SK-N-SH treated with all-trans-retinoic acid at 6 μM for 48 hours (cell line): ENCODE data around the gene HHIPL1.

Experiments used
- ARNTL ChIP-seq: fragments of 450-650 bp; formaldehyde crosslinking; IDR thresholded peaks from 2 replicates; pipeline ENCODE4 v1.5.0; 2020; ENCODE audit warnings: low read depth, mild to moderate bottlenecking, moderate library complexity, borderline replicate concordance
- CREB5 ChIP-seq: fragments of 250-450 bp; sonication (Bioruptor Pico); IDR thresholded peaks from 2 replicates; pipeline ENCODE4 v1.5.1; 2020; ENCODE audit warnings: low read depth, mild to moderate bottlenecking, moderate library complexity
- GLIS3 ChIP-seq: fragments of 250-450 bp; sonication (Bioruptor Pico); IDR thresholded peaks from 2 replicates; pipeline ENCODE4 v1.5.0; 2020; ENCODE audit warnings: mild to moderate bottlenecking, moderate library complexity
- RARB ChIP-seq: fragments of 250-450 bp; sonication (Bioruptor Pico); IDR thresholded peaks from 2 replicates; pipeline ENCODE4 v1.8.0; 2021; ENCODE audit warnings: mild to moderate bottlenecking, moderate library complexity
- TOX ChIP-seq: fragments of 250-450 bp; sonication (Bioruptor Pico); IDR thresholded peaks from 2 replicates; pipeline ENCODE4 v1.8.0; 2021; ENCODE audit warnings: mild to moderate bottlenecking, moderate library complexity, borderline replicate concordance
- ZFP3 ChIP-seq: fragments of 250-450 bp; sonication (Bioruptor Pico); IDR thresholded peaks from 2 replicates; pipeline ENCODE4 v1.5.0; 2020; ENCODE audit warnings: mild to moderate bottlenecking, moderate library complexity
- ZNF565 ChIP-seq: fragments of 450-650 bp; formaldehyde crosslinking; conservative IDR thresholded peaks from 2 replicates; pipeline ENCODE4 v1.5.0; 2020; ENCODE audit warnings: low read depth, mild to moderate bottlenecking, moderate library complexity
- ZNF70 ChIP-seq: fragments of 450-650 bp; formaldehyde crosslinking; IDR thresholded peaks from 2 replicates; pipeline ENCODE4 v1.5.0; 2020; ENCODE audit warnings: mild to moderate bottlenecking, moderate library complexity
- ZNF8 ChIP-seq: fragments of 450-650 bp; formaldehyde crosslinking; IDR thresholded peaks from 2 replicates; pipeline ENCODE4 v1.5.0; 2020; ENCODE audit warnings: mild to moderate bottlenecking, moderate library complexity
- TF ChIP-seq, protein P1 (sequence below): fragments of 250-450 bp; sonication (Bioruptor Pico); IDR thresholded peaks from 2 replicates; pipeline ENCODE4 v1.8.0; 2020; ENCODE audit warnings: mild to moderate bottlenecking, moderate library complexity, borderline replicate concordance
- TF ChIP-seq, protein P2 (sequence below): fragments of 250-450 bp; sonication (Bioruptor Pico); IDR thresholded peaks from 2 replicates; pipeline ENCODE4 v1.5.1; 2021; ENCODE audit warnings: mild to moderate bottlenecking, moderate library complexity
- TF ChIP-seq, protein P3 (sequence below): fragments of 250-450 bp; sonication (Bioruptor Pico); IDR thresholded peaks from 2 replicates; pipeline ENCODE4 v1.5.0; 2020; ENCODE audit warnings: mild to moderate bottlenecking, moderate library complexity

GRCh38 chr14:99699861-99700260 is 54.9 kb downstream of the HHIPL1 start:
- no peak for TF ChIP-seq ARNTL
- TF ChIP-seq, protein P1, sequence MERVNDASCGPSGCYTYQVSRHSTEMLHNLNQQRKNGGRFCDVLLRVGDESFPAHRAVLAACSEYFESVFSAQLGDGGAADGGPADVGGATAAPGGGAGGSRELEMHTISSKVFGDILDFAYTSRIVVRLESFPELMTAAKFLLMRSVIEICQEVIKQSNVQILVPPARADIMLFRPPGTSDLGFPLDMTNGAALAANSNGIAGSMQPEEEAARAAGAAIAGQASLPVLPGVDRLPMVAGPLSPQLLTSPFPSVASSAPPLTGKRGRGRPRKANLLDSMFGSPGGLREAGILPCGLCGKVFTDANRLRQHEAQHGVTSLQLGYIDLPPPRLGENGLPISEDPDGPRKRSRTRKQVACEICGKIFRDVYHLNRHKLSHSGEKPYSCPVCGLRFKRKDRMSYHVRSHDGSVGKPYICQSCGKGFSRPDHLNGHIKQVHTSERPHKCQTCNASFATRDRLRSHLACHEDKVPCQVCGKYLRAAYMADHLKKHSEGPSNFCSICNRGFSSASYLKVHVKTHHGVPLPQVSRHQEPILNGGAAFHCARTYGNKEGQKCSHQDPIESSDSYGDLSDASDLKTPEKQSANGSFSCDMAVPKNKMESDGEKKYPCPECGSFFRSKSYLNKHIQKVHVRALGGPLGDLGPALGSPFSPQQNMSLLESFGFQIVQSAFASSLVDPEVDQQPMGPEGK (CRISPR knock-in tag) = no peak
- no peak for TF ChIP-seq TOX
- no peak for TF ChIP-seq GLIS3 (CRISPR knock-in tag)
- no peak for TF ChIP-seq ZFP3 (CRISPR knock-in tag)
- no peak for TF ChIP-seq CREB5
- no peak for TF ChIP-seq ZNF70
- TF ChIP-seq, protein P2, sequence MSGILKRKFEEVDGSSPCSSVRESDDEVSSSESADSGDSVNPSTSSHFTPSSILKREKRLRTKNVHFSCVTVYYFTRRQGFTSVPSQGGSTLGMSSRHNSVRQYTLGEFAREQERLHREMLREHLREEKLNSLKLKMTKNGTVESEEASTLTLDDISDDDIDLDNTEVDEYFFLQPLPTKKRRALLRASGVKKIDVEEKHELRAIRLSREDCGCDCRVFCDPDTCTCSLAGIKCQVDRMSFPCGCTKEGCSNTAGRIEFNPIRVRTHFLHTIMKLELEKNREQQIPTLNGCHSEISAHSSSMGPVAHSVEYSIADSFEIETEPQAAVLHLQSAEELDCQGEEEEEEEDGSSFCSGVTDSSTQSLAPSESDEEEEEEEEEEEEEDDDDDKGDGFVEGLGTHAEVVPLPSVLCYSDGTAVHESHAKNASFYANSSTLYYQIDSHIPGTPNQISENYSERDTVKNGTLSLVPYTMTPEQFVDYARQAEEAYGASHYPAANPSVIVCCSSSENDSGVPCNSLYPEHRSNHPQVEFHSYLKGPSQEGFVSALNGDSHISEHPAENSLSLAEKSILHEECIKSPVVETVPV (CRISPR knock-in tag) = no peak
- no peak for TF ChIP-seq ZNF565 (CRISPR knock-in tag)
- TF ChIP-seq ZNF8 = no peak
- TF ChIP-seq RARB (CRISPR knock-in tag) = no peak
- TF ChIP-seq, protein P3, sequence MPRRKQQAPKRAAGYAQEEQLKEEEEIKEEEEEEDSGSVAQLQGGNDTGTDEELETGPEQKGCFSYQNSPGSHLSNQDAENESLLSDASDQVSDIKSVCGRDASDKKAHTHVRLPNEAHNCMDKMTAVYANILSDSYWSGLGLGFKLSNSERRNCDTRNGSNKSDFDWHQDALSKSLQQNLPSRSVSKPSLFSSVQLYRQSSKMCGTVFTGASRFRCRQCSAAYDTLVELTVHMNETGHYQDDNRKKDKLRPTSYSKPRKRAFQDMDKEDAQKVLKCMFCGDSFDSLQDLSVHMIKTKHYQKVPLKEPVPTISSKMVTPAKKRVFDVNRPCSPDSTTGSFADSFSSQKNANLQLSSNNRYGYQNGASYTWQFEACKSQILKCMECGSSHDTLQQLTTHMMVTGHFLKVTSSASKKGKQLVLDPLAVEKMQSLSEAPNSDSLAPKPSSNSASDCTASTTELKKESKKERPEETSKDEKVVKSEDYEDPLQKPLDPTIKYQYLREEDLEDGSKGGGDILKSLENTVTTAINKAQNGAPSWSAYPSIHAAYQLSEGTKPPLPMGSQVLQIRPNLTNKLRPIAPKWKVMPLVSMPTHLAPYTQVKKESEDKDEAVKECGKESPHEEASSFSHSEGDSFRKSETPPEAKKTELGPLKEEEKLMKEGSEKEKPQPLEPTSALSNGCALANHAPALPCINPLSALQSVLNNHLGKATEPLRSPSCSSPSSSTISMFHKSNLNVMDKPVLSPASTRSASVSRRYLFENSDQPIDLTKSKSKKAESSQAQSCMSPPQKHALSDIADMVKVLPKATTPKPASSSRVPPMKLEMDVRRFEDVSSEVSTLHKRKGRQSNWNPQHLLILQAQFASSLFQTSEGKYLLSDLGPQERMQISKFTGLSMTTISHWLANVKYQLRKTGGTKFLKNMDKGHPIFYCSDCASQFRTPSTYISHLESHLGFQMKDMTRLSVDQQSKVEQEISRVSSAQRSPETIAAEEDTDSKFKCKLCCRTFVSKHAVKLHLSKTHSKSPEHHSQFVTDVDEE (CRISPR knock-in tag) = no peak
